Breast epithelium (tissue), 4 donors: ENCODE measurements around the gene CCNDBP1. TPM values are rescaled to one million over a fixed set of nuclear protein-coding genes. Genes with fewer than 3 reads are reported as not detected.

ENCODE experiments used
- DNase-seq, 2 donors: peaks; one replicate each; pipeline ENCODE4 v3.0.0-alpha.2; 2019; ENCODE audit warnings: low spot score in 2 of 2
- H3K27ac ChIP-seq, 2 donors: fragments of 200-600 bp; sonication (generic) in 1 of 2; one replicate each; pipeline ENCODE4 v1.5.1; 2016 to 2019; ENCODE audit warnings: mild to moderate bottlenecking in 1 of 2
- H3K27me3 ChIP-seq, 2 donors: fragments of 200-600 bp; sonication (generic) in 1 of 2; one replicate each; pipeline versions ENCODE4 v1.5.1 to v1.6.0; 2017 to 2019; ENCODE audit warnings: control low read depth in 1 of 2, mild to moderate bottlenecking in 1 of 2
- H3K36me3 ChIP-seq: fragments of 200-600 bp; one replicate; pipeline ENCODE4 v1.5.1; 2019
- H3K4me1 ChIP-seq, 2 donors: fragments of 200-600 bp; sonication (generic); one replicate each; pipeline ENCODE4 v1.5.1; 2016 to 2019; ENCODE audit warnings: control low read depth in 1 of 2
- H3K4me3 ChIP-seq, 3 donors: fragments of 200-600 bp; sonication (generic); 1 replicate in 2 of 3; 2 replicates in 1 of 3; pipeline ENCODE4 v1.5.1; 2016 to 2019; ENCODE audit warnings: mild to moderate bottlenecking in 3 of 3, moderate library complexity in 2 of 3
- H3K9me3 ChIP-seq, 2 donors: fragments of 200-600 bp; sonication (generic) in 1 of 2; one replicate each; pipeline ENCODE4 v1.5.1; 2016 to 2019; ENCODE audit warnings: control low read depth in 1 of 2
- POLR2A ChIP-seq: fragments of 450-650 bp; IDR thresholded peaks from one replicate; pipeline ENCODE4 v1.6.1; 2016; ENCODE audit warnings: antibody characterized with exemption, mild to moderate bottlenecking, moderate library complexity
- POLR2AphosphoS5 ChIP-seq, 3 donors: sonication (generic); formaldehyde crosslinking; IDR thresholded peaks; one replicate each; pipeline ENCODE4 v1.6.1; 2017; ENCODE audit warnings: antibody characterized with exemption in 3 of 3
- intact Hi-C: fragments of 100-400 bp; cut with DNase I; formaldehyde crosslinking; loops from one replicate; pipeline ENCODE4 v1.15.1; 2023; ENCODE audit warnings: low total_unique reads
- total RNA-seq, 3 donors: library from RNA; depleted of rRNA; stranded (reverse); fragments of >200 nt; gene quantifications; one replicate each; pipeline ENCODE4 v1.1.0, GENCODE V29; 2016
- TF ChIP-seq, protein P1 (sequence below), 3 donors: fragments of 450-650 bp; IDR thresholded peaks; one replicate each; pipeline ENCODE4 v1.5.1; 2016 to 2017; ENCODE audit warnings: antibody characterized with exemption in 3 of 3, mild to moderate bottlenecking in 3 of 3, moderate library complexity in 3 of 3

Gene CCNDBP1
- total RNA-seq = 100 to 1,000 TPM in 2 of 3 donors, 10 to 100 TPM in 1; 90.1 to 179 (median 106) TPM

GRCh38 chr15:43185157-43186002 lies at the start of gene CCNDBP1:
Gene CCNDBP1 (plus strand): TSS chr15:43185403. CDS start chr15:43185499, 96 bp downstream.
- Histone ChIP-seq H3K27me3 (no peaks in the 10 kb centered on the region), H3K27ac (peak within 1 kb of the TSS; percentile 94 to 97), H3K36me3 (no peaks in the 10 kb centered on the region), H3K4me3 (peak within 1 kb of the TSS; percentile 66 to 95 (median 89)), H3K9me3 (no peaks in the 10 kb centered on the region), H3K4me1 (peaks cover 2 to 21% of the 10 kb centered on the region in 2 donors)
- intact Hi-C loops = no loop called here
- TF ChIP-seq POLR2A = peak; percentile 47
- peak; percentile 79 to 90 (median 82) for TF ChIP-seq POLR2AphosphoS5 (IDR thresholded peaks at IDR 0.05)
- TF ChIP-seq, protein P1, sequence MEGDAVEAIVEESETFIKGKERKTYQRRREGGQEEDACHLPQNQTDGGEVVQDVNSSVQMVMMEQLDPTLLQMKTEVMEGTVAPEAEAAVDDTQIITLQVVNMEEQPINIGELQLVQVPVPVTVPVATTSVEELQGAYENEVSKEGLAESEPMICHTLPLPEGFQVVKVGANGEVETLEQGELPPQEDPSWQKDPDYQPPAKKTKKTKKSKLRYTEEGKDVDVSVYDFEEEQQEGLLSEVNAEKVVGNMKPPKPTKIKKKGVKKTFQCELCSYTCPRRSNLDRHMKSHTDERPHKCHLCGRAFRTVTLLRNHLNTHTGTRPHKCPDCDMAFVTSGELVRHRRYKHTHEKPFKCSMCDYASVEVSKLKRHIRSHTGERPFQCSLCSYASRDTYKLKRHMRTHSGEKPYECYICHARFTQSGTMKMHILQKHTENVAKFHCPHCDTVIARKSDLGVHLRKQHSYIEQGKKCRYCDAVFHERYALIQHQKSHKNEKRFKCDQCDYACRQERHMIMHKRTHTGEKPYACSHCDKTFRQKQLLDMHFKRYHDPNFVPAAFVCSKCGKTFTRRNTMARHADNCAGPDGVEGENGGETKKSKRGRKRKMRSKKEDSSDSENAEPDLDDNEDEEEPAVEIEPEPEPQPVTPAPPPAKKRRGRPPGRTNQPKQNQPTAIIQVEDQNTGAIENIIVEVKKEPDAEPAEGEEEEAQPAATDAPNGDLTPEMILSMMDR (IDR thresholded peaks at IDR 0.05) = peak in 1 of 3 donors; percentile 33
- peak; percentile 83 to 87 for DNase-seq

DNA sequence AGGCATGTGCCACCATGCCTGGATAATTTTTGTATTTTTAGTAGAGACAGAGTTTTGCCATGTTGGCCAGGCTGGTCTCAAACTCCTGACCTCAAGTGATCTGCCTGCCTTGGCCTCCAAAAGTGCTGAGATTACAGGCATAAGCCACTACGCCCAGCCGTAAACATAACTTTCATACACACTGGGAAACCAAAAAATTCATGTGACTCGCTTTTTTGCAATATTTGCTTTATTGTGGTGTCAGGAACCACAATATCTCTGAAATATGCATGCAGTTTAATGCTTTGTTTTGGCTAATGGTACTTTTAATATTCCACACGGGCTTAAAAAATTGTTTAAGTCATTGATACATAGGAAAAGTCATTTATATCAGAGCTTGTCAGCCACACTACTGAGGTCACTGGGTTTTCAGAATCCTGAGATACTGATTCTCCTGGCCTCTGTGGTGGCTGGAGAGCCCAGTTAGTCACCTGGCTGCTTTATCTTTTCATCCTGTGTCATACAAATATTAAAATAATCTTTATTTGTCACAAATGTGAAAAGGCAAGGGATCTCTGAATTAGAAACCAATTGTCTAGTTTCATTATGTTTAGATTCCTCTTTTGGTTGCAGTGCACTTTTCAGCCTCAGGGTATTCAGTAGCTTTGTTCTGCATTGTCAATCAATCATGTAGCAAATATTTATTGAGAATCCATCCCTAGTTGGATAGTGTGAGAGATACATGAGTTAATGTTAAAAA lies 41.8 kb upstream of the CCNDBP1 start:
- Histone ChIP-seq H3K4me3 (no peak overlapping the region), H3K27ac (no peak overlapping the region), H3K36me3 (peaks cover 4% of the 10 kb centered on the region), H3K27me3 (no peaks in the 10 kb centered on the region), H3K9me3 (no peaks in the 10 kb centered on the region), H3K4me1 (no peaks in the 10 kb centered on the region)
- TF ChIP-seq POLR2AphosphoS5 (IDR thresholded peaks at IDR 0.05) (no peak), POLR2A (no peak)
- TF ChIP-seq, protein P1 (IDR thresholded peaks at IDR 0.05) = no peak
- intact Hi-C loops = no loop called here
- no peak for DNase-seq

DNA sequence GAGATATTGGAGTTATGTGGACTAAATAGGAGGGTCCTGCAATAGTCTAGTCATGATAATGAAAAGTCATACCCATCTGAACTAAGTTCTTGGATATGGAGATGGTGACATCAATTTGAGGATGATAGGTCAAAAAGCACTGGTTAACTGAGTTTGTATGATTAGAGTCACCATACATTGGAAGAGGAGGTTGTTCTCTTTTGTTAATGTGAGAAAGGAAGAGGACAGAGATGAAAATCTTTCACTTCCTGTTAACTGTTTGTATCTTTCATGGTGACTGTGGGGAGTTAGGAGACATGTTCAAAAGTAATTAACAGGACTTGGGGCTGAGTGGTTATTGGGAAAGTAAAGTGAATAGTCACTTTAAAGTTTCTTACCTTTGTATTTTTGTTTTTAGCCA lies 40.7 kb upstream of the CCNDBP1 start:
- H3K9me3 ChIP-seq = no peaks in the 10 kb centered on the region
- intact Hi-C loops = no loop called here
- TF ChIP-seq, protein P1 (IDR thresholded peaks at IDR 0.05) = no peak
- TF ChIP-seq POLR2AphosphoS5 (IDR thresholded peaks at IDR 0.05) = no peak
- TF ChIP-seq POLR2A = no peak
- no peaks in the 10 kb centered on the region for H3K27me3 ChIP-seq
- no peak for DNase-seq
- H3K4me1 ChIP-seq = no peaks in the 10 kb centered on the region
- no peak overlapping the region for H3K4me3 ChIP-seq
- no peak overlapping the region for H3K27ac ChIP-seq
- peaks cover 4% of the 10 kb centered on the region for H3K36me3 ChIP-seq

GRCh38 chr15:43146184-43146583 lies 39.0 kb upstream of the CCNDBP1 start:
- Histone ChIP-seq H3K36me3 (peaks cover 4% of the 10 kb centered on the region), H3K27ac (no peak overlapping the region), H3K27me3 (no peaks in the 10 kb centered on the region), H3K9me3 (no peaks in the 10 kb centered on the region), H3K4me3 (no peak overlapping the region), H3K4me1 (no peaks in the 10 kb centered on the region)
- TF ChIP-seq, protein P1 (IDR thresholded peaks at IDR 0.05) = no peak
- TF ChIP-seq POLR2A = no peak
- no peak for TF ChIP-seq POLR2AphosphoS5 (IDR thresholded peaks at IDR 0.05)
- DNase-seq = no peak
- intact Hi-C loops = no loop called here
